Thyroid gland (tissue), 4 donors: ENCODE results near the gene RRM2.

Source experiments
- POLR2A ChIP-seq, 2 donors: fragments of 450-650 bp; IDR thresholded peaks; one replicate each; pipeline ENCODE4 v1.6.1; 2017; ENCODE audit warnings: antibody characterized with exemption in 2 of 2, mild to moderate bottlenecking in 2 of 2, moderate library complexity in 1 of 2
- TF ChIP-seq, protein P1 (sequence below), 6 experiments: fragments of 200-600 bp in 3 of 6; fragments of 450-650 bp in 3 of 6; sonication (generic) in 3 of 6; IDR thresholded peaks; one replicate each; pipeline ENCODE4 v1.5.1; 2016 to 2019; ENCODE audit warnings: antibody characterized with exemption in 6 of 6, mild to moderate bottlenecking in 2 of 6, inconsistent platforms in 1 of 6, moderate library complexity in 1 of 6

DNA sequence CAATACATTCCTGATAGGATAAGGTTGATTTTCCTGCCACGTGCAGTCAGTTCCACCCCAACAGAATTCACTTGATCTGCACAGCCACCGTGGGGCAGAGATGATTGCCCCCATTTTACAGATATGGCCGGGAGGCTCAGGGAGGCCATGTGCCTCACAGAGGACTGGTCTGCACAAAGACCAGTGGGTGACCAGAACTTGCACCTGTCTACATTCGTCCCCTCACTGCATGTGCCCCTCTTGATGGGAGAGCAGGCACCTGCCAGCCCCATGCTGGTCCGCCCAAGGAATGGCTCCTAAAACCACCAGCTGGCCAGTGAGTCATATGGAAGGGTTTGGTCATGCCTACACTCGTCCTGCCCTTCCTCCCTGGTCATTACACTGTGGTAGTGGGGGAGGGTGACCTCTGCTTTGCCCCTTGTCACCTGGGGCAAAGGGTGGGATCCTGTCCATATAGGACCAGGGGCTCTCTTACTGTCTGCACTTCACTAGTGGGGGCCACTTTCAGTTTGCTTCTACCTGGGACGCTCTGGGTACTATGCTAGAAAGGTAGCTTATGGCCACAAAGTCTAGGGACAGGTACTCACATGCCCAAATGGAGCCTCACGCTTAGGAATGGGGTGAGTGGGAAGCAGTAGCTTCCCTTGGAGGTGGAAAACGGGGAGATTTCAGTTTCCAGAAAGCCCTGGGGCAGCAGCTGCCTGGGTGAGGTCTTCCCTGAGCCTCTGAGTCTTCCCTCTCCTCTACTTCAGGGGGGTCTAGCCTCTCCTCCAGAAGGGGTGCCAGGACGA, 14.7 kb downstream of the RRM2 start:
- TF ChIP-seq, protein P1, sequence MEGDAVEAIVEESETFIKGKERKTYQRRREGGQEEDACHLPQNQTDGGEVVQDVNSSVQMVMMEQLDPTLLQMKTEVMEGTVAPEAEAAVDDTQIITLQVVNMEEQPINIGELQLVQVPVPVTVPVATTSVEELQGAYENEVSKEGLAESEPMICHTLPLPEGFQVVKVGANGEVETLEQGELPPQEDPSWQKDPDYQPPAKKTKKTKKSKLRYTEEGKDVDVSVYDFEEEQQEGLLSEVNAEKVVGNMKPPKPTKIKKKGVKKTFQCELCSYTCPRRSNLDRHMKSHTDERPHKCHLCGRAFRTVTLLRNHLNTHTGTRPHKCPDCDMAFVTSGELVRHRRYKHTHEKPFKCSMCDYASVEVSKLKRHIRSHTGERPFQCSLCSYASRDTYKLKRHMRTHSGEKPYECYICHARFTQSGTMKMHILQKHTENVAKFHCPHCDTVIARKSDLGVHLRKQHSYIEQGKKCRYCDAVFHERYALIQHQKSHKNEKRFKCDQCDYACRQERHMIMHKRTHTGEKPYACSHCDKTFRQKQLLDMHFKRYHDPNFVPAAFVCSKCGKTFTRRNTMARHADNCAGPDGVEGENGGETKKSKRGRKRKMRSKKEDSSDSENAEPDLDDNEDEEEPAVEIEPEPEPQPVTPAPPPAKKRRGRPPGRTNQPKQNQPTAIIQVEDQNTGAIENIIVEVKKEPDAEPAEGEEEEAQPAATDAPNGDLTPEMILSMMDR (IDR thresholded peaks at IDR 0.05), result no peak
- no peak for TF ChIP-seq POLR2A (IDR thresholded peaks at IDR 0.05)
